Endodermal cell (in vitro differentiated cells): ENCODE results near the gene IPO11. TPM values are rescaled to one million over a fixed set of nuclear protein-coding genes. Genes with fewer than 3 reads are reported as not detected.

Experiments used
- DNase-seq: peaks from one replicate; pipeline ENCODE4 v3.0.0-alpha.2; 2017
- H3K27ac ChIP-seq: 2 replicates; pipeline ENCODE4 v1.5.1; 2013; ENCODE audit warnings: mild to moderate bottlenecking, low read depth, low read length, moderate library complexity
- H3K27me3 ChIP-seq: 2 replicates; pipeline ENCODE4 v1.6.1; 2013; ENCODE audit warnings: mild to moderate bottlenecking, low read length, moderate library complexity; ENCODE audit not compliant: insufficient read depth, control insufficient read depth, poor library complexity, severe bottlenecking
- H3K36me3 ChIP-seq: 2 replicates; pipeline ENCODE4 v1.7.0; 2013; ENCODE audit warnings: mild to moderate bottlenecking, low read length, moderate library complexity; ENCODE audit not compliant: control insufficient read depth, insufficient read depth
- H3K4me1 ChIP-seq: one replicate; pipeline ENCODE4 v1.7.0; 2013; ENCODE audit warnings: low read length; ENCODE audit not compliant: control insufficient read depth, insufficient read depth
- H3K4me3 ChIP-seq: 2 replicates; pipeline ENCODE4 v1.5.1; 2013; ENCODE audit warnings: mild to moderate bottlenecking, low read length, moderate library complexity
- H3K9ac ChIP-seq: 2 replicates; pipeline ENCODE4 v1.6.1; 2013; ENCODE audit warnings: mild to moderate bottlenecking, low read length, moderate library complexity; ENCODE audit not compliant: poor library complexity, severe bottlenecking; ENCODE audit errors: extremely low read depth
- H3K9me3 ChIP-seq: 2 replicates; pipeline ENCODE4 v1.6.1; 2013; ENCODE audit warnings: mild to moderate bottlenecking, low read length, moderate library complexity; ENCODE audit not compliant: control insufficient read depth
- H3K27ac Mint-ChIP-seq: 2 replicates; pipeline ENCODE4 v1.8.0; 2020; ENCODE audit warnings: mixed read lengths
- H3K27me3 Mint-ChIP-seq: 2 replicates; pipeline ENCODE4 v1.8.0; 2021; ENCODE audit warnings: mild to moderate bottlenecking, mixed read lengths; ENCODE audit not compliant: insufficient read depth
- H3K36me3 Mint-ChIP-seq: 2 replicates; pipeline ENCODE4 v1.8.0; 2020; ENCODE audit warnings: low read depth, mixed read lengths
- H3K4me1 Mint-ChIP-seq: 2 replicates; pipeline ENCODE4 v1.8.0; 2020; ENCODE audit warnings: mixed read lengths
- H3K4me3 Mint-ChIP-seq: 2 replicates; pipeline ENCODE4 v1.8.0; 2020; ENCODE audit warnings: mild to moderate bottlenecking, moderate library complexity, mixed read lengths
- H3K9me3 Mint-ChIP-seq: 2 replicates; pipeline ENCODE4 v1.8.0; 2020; ENCODE audit warnings: mild to moderate bottlenecking, mixed read lengths
- WGBS, 2 experiments: methylation state at CpG; one replicate each; pipeline versions ENCODE4 v1.1.5 to v1.1.7; 2013; ENCODE audit warnings: missing lambda C conversion rate in 2 of 2, mixed read lengths in 1 of 2; ENCODE audit not compliant: insufficient coverage in 1 of 2, insufficient read length in 1 of 2; 5-methylcytosine and 5-hydroxymethylcytosine counted together
- total RNA-seq, 2 donors: library from RNA; stranded (reverse); fragmentation: NEBNext Ultra II Directional in 1 of 2; extraction: Animal tissue kit (Norgen Biotek cat#: 25700) in 1 of 2; gene quantifications; 2 replicates in 1 of 2; 3 replicates in 1 of 2; pipeline ENCODE4 v1.2.1, GENCODE V29; 2021
- TF ChIP-seq, protein P1 (sequence below): fragments of 200-600 bp; sonication (generic); conservative IDR thresholded peaks from 2 replicates; pipeline ENCODE4 v1.5.0; 2021; ENCODE audit warnings: antibody characterized with exemption, mild to moderate bottlenecking

Gene IPO11
- total RNA-seq, 2 donors from 2014 or later = 51.6 to 55.8 TPM

DNA sequence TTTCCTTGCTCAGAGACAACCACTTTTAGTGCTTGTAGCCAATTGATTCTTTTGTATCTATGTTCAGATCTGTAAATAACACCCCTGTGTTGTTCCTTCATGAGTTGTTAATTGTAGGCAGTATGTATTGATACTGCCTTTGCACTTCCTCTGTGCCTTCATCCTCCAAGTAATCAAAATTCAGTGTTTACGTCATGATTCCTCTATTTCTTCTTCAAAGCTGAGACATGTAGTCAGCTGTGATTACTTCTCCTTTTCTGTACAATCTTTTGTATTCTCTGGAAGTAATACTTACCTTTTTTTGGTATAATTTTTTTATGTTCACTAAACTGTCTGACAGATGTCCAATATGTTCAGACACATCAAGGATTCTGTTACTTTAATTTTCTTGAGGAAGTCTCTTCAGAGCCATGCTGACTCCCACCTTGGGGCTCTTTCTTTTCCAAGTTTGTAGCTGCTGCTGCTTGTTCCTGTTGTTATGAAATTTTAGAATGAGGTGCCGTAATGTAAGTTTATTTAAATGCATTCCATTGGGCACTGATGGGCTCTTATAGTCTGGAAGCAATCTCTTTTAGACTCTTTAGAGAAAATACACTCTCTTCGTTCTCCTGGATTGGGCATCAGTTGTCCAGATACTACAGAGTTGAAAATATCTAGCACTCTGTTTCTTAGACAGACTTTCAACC is 135.5 kb downstream of the IPO11 start:
- no peak for DNase-seq
- H3K9ac ChIP-seq = no peak overlapping the region
- no peaks in the 10 kb centered on the region for H3K27me3 ChIP-seq
- H3K9me3 Mint-ChIP-seq = peaks cover 8% of the 10 kb centered on the region
- no peak overlapping the region for H3K4me3 Mint-ChIP-seq
- H3K36me3 Mint-ChIP-seq = peaks cover 35% of the 10 kb centered on the region
- H3K27ac ChIP-seq = no peak overlapping the region
- H3K36me3 ChIP-seq = peaks cover 11% of the 10 kb centered on the region
- H3K9me3 ChIP-seq = no peaks in the 10 kb centered on the region
- peaks cover 4% of the 10 kb centered on the region for H3K4me1 Mint-ChIP-seq
- WGBS, 2 experiments = 90 to 92% methylated on average over 1 to 3 of the region's 3 CpGs
- H3K4me1 ChIP-seq = no peaks in the 10 kb centered on the region
- no peaks in the 10 kb centered on the region for H3K27me3 Mint-ChIP-seq
- TF ChIP-seq, protein P1, sequence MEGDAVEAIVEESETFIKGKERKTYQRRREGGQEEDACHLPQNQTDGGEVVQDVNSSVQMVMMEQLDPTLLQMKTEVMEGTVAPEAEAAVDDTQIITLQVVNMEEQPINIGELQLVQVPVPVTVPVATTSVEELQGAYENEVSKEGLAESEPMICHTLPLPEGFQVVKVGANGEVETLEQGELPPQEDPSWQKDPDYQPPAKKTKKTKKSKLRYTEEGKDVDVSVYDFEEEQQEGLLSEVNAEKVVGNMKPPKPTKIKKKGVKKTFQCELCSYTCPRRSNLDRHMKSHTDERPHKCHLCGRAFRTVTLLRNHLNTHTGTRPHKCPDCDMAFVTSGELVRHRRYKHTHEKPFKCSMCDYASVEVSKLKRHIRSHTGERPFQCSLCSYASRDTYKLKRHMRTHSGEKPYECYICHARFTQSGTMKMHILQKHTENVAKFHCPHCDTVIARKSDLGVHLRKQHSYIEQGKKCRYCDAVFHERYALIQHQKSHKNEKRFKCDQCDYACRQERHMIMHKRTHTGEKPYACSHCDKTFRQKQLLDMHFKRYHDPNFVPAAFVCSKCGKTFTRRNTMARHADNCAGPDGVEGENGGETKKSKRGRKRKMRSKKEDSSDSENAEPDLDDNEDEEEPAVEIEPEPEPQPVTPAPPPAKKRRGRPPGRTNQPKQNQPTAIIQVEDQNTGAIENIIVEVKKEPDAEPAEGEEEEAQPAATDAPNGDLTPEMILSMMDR = no peak
- no peak overlapping the region for H3K27ac Mint-ChIP-seq
- no peak overlapping the region for H3K4me3 ChIP-seq

DNA sequence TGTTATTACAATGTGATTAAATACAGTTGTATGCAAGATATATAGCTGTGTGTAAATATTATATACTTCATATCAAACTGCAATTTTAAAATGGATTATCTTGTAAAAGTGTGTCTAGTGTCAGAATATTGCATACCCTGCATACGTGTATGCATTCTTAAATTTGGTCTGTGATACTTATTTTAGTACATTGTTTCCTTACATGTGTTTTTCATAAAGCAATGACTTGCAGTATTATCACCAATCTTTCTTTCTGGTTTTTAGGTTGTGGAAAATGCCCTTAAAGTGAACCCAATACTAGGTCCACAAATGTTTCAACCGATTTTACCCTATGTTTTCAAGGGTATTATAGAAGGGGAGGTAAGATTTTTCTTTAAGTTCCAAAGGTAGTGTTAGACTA is 137.5 kb downstream of the IPO11 start:
- H3K9me3 ChIP-seq = no peaks in the 10 kb centered on the region
- H3K36me3 Mint-ChIP-seq = peaks cover 28% of the 10 kb centered on the region
- no peak overlapping the region for H3K27ac ChIP-seq
- no peaks in the 10 kb centered on the region for H3K4me1 ChIP-seq
- WGBS, 2 experiments = 100% methylated on average over 2 of the region's 2 CpGs; no CpG with 5 or more reads in 1 of the 2 experiments
- no peaks in the 10 kb centered on the region for H3K27me3 Mint-ChIP-seq
- TF ChIP-seq, protein P1 = no peak
- peaks cover 2% of the 10 kb centered on the region for H3K9me3 Mint-ChIP-seq
- H3K36me3 ChIP-seq = peaks cover 23% of the 10 kb centered on the region
- H3K4me1 Mint-ChIP-seq = peaks cover 4% of the 10 kb centered on the region
- H3K27me3 ChIP-seq = no peaks in the 10 kb centered on the region
- H3K4me3 ChIP-seq = no peak overlapping the region
- no peak overlapping the region for H3K4me3 Mint-ChIP-seq
- no peak for DNase-seq
- H3K9ac ChIP-seq = no peak overlapping the region
- no peak overlapping the region for H3K27ac Mint-ChIP-seq

DNA sequence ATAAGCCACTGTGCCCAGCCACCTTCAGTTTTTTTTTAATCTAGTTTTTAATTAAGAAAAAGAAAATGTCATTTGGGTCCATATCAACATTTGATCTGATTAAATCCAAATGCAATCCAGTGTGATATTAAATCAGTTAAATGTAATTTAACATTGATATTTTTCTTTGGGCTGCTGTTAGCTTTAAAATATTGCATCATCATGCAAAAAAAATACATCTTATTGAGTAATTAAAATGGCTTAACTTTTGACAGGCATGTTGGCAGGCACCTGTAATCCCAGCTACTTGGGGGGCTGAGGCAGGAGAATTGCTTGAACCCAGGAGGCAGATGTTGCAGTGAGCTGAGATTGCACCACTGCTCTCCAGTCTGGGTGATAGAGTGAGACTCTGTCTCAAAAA is 143.4 kb downstream of the IPO11 start:
- H3K36me3 ChIP-seq = peaks cover 29% of the 10 kb centered on the region
- H3K4me1 ChIP-seq = no peaks in the 10 kb centered on the region
- no peak overlapping the region for H3K27ac Mint-ChIP-seq
- H3K27me3 Mint-ChIP-seq = no peaks in the 10 kb centered on the region
- no peak overlapping the region for H3K9ac ChIP-seq
- no peak overlapping the region for H3K4me3 Mint-ChIP-seq
- no peak overlapping the region for H3K27ac ChIP-seq
- H3K27me3 ChIP-seq = no peaks in the 10 kb centered on the region
- no peak for DNase-seq
- TF ChIP-seq, protein P1 = no peak
- no peaks in the 10 kb centered on the region for H3K9me3 ChIP-seq
- H3K4me1 Mint-ChIP-seq = no peaks in the 10 kb centered on the region
- no peaks in the 10 kb centered on the region for H3K9me3 Mint-ChIP-seq
- H3K4me3 ChIP-seq = no peak overlapping the region
- peaks cover 33% of the 10 kb centered on the region for H3K36me3 Mint-ChIP-seq
